IMR-90 (cell line): ENCODE results near the gene CACNA1D. TPM values are rescaled to one million over a fixed set of nuclear protein-coding genes. Genes with fewer than 3 reads are reported as not detected.

Source experiments
- ATAC-seq: fragments of 200-7000 bp; cut with Tn5 transposase; 2 replicates; pipeline ENCODE4 v1.9.1; 2020; ENCODE audit warnings: low read depth, mild to moderate bottlenecking, moderate library complexity
- BruUV-seq: library from RNA; stranded (reverse); fragments of 400-500 nt; replicated peaks from 2 replicates; lab custom pipeline; 2021; lab: Mats Ljungman, UMichigan
- CTCF ChIA-PET: fragments of 300-600 bp; formaldehyde crosslinking; extraction: SDS; loops from one replicate; lab custom pipeline; 2021; ENCODE audit warnings: antibody characterized with exemption; lab: Yijun Ruan, JAX
- POLR2A ChIA-PET: fragments of 300-600 bp; sonication (Branson Sonifier 250); formaldehyde crosslinking; loops from one replicate; lab custom pipeline; 2022; ENCODE audit warnings: antibody characterized with exemption; ENCODE audit not compliant: unreplicated experiment; lab: Charles Lee
- DNase-seq: peaks from one replicate; pipeline ENCODE4 v3.0.0; 2013
- H2AFZ ChIP-seq: replicated peaks from 2 replicates; pipeline ENCODE3; 2013; ENCODE audit warnings: low read length, mild to moderate bottlenecking; ENCODE audit not compliant: poor library complexity
- H2AK5ac ChIP-seq: 2 replicates; pipeline ENCODE4 v1.6.1; 2013; ENCODE audit warnings: low read depth, low read length, inconsistent platforms
- H2AK9ac ChIP-seq: replicated peaks from 2 replicates; pipeline ENCODE3; 2013; ENCODE audit warnings: mild to moderate bottlenecking, low read depth, low read length, moderate library complexity; ENCODE audit not compliant: poor library complexity
- H2BK120ac ChIP-seq: 2 replicates; pipeline ENCODE4 v1.6.1; 2013; ENCODE audit warnings: low read depth, low read length, inconsistent platforms
- H2BK15ac ChIP-seq: 3 replicates; pipeline ENCODE4 v1.6.1; 2013; ENCODE audit warnings: low read depth, low read length, inconsistent platforms
- H2BK20ac ChIP-seq: 2 replicates; pipeline ENCODE4 v1.6.1; 2013; ENCODE audit warnings: low read depth, mild to moderate bottlenecking, inconsistent platforms, low read length, moderate library complexity
- H2BK5ac ChIP-seq: 2 replicates; pipeline ENCODE4 v1.6.1; 2013; ENCODE audit warnings: mild to moderate bottlenecking, low read depth, low read length, inconsistent platforms; ENCODE audit not compliant: poor library complexity, severe bottlenecking
- H3K14ac ChIP-seq: replicated peaks from 2 replicates; pipeline ENCODE4 v1.6.1; 2013; ENCODE audit warnings: low read depth, low read length, inconsistent platforms
- H3K18ac ChIP-seq: 2 replicates; pipeline ENCODE4 v1.6.1; 2013; ENCODE audit warnings: low read depth, low read length, control low read depth
- H3K23ac ChIP-seq: 2 replicates; pipeline ENCODE4 v1.6.1; 2013; ENCODE audit warnings: low read depth, low read length, inconsistent platforms
- H3K27ac ChIP-seq: 2 replicates; pipeline ENCODE4 v1.5.1; 2013; ENCODE audit warnings: mild to moderate bottlenecking, control low read depth, low read length; ENCODE audit not compliant: insufficient read depth
- H3K27me3 ChIP-seq: 2 replicates; pipeline ENCODE4 v1.6.1; 2013; ENCODE audit warnings: low read length; ENCODE audit not compliant: control insufficient read depth, insufficient read depth
- H3K36me3 ChIP-seq: 2 replicates; pipeline ENCODE4 v1.6.1; 2013; ENCODE audit warnings: low read length, mixed read lengths; ENCODE audit not compliant: control insufficient read depth, insufficient read depth
- H3K4ac ChIP-seq: 2 replicates; pipeline ENCODE4 v1.6.1; 2013; ENCODE audit warnings: low read depth, low read length, inconsistent platforms
- H3K4me1 ChIP-seq: 2 replicates; pipeline ENCODE4 v1.6.1; 2013; ENCODE audit warnings: low read length, mixed read lengths; ENCODE audit not compliant: control insufficient read depth, insufficient read depth
- H3K4me2 ChIP-seq: 2 replicates; pipeline ENCODE4 v1.6.1; 2013; ENCODE audit warnings: low read depth, mild to moderate bottlenecking, control low read depth, low read length, moderate library complexity
- H3K4me3 ChIP-seq: 2 replicates; pipeline ENCODE4 v1.5.1; 2013; ENCODE audit warnings: low read depth, mild to moderate bottlenecking, control low read depth, low read length, moderate library complexity; ENCODE audit not compliant: insufficient read depth
- H3K56ac ChIP-seq: 2 replicates; pipeline ENCODE4 v1.6.1; 2013; ENCODE audit warnings: low read length, inconsistent platforms; ENCODE audit not compliant: insufficient read depth; ENCODE audit errors: extremely low read depth
- H3K79me1 ChIP-seq, 2 experiments: 2 replicates each; pipeline ENCODE4 v1.6.1; 2013; ENCODE audit warnings: low read length in 2 of 2, inconsistent platforms in 1 of 2, low read depth in 1 of 2
- H3K9ac ChIP-seq: 2 replicates; pipeline ENCODE4 v1.6.1; 2013; ENCODE audit warnings: low read depth, low read length, control low read depth
- H3K9me1 ChIP-seq: 2 replicates; pipeline ENCODE4 v1.6.1; 2013; ENCODE audit warnings: low read length, inconsistent platforms; ENCODE audit not compliant: insufficient read depth
- H3K9me3 ChIP-seq: 2 replicates; pipeline ENCODE4 v1.6.1; 2013; ENCODE audit warnings: low read length; ENCODE audit not compliant: control insufficient read depth, insufficient read depth
- H4K20me1 ChIP-seq: 2 replicates; pipeline ENCODE4 v1.6.1; 2013; ENCODE audit warnings: low read length, inconsistent platforms; ENCODE audit not compliant: insufficient read depth
- H4K5ac ChIP-seq: 2 replicates; pipeline ENCODE4 v1.6.1; 2013; ENCODE audit warnings: mild to moderate bottlenecking, low read depth, low read length, control low read depth
- H4K8ac ChIP-seq, 2 experiments: 2 replicates each; pipeline ENCODE4 v1.6.1; 2013; ENCODE audit warnings: low read depth in 2 of 2, low read length in 2 of 2, control low read depth in 1 of 2, inconsistent platforms in 1 of 2
- H4K91ac ChIP-seq: 2 replicates; pipeline ENCODE4 v1.6.1; 2013; ENCODE audit warnings: low read depth, low read length, inconsistent platforms; ENCODE audit not compliant: insufficient read depth
- BHLHE40 ChIP-seq: fragments of 150-350 bp; IDR thresholded peaks from 2 replicates; pipeline ENCODE4 v1.6.1; 2016; ENCODE audit warnings: mild to moderate bottlenecking, low read depth, low read length
- CEBPB ChIP-seq: IDR thresholded peaks from 2 replicates; pipeline ENCODE4 v1.6.1; 2012; ENCODE audit warnings: low read depth, low read length, improper control_type of control experiment
- CHD1 ChIP-seq: IDR thresholded peaks from 2 replicates; pipeline ENCODE4 v1.6.1; 2012; ENCODE audit warnings: low read depth, low read length, improper control_type of control experiment
- FOS ChIP-seq: fragments of 150-350 bp; IDR thresholded peaks from 2 replicates; pipeline ENCODE4 v1.6.1; 2016; ENCODE audit warnings: low read depth, low read length
- MAFK ChIP-seq: IDR thresholded peaks from 2 replicates; pipeline ENCODE4 v1.6.1; 2012; ENCODE audit warnings: low read depth, low read length, improper control_type of control experiment
- MAZ ChIP-seq: IDR thresholded peaks from 2 replicates; pipeline ENCODE4 v1.6.1; 2012; ENCODE audit warnings: low read depth, mild to moderate bottlenecking, low read length, improper control_type of control experiment, moderate library complexity, borderline replicate concordance
- MXI1 ChIP-seq: IDR thresholded peaks from 2 replicates; pipeline ENCODE4 v1.6.1; 2012; ENCODE audit warnings: low read depth, mild to moderate bottlenecking, low read length, moderate library complexity, borderline replicate concordance
- NFE2L2 ChIP-seq: fragments of 150-350 bp; IDR thresholded peaks from 2 replicates; pipeline ENCODE4 v1.6.1; 2016; ENCODE audit warnings: low read depth, mild to moderate bottlenecking, low read length
- POLR2A ChIP-seq: IDR thresholded peaks from 2 replicates; pipeline ENCODE4 v1.6.1; 2012; ENCODE audit warnings: mild to moderate bottlenecking, low read depth, low read length
- RAD21 ChIP-seq: IDR thresholded peaks from 2 replicates; pipeline ENCODE4 v1.6.1; 2012; ENCODE audit warnings: low read length, improper control_type of control experiment
- RCOR1 ChIP-seq: IDR thresholded peaks from 2 replicates; pipeline ENCODE4 v1.6.1; 2012; ENCODE audit warnings: mild to moderate bottlenecking, low read length, improper control_type of control experiment; ENCODE audit not compliant: insufficient replicate concordance
- RFX5 ChIP-seq: IDR thresholded peaks from 2 replicates; pipeline ENCODE4 v1.8.0; 2012; ENCODE audit warnings: low read depth, mild to moderate bottlenecking, low read length, moderate library complexity
- SMC3 ChIP-seq: fragments of 150-350 bp; IDR thresholded peaks from 2 replicates; pipeline ENCODE4 v1.6.1; 2016; ENCODE audit warnings: low read depth, mild to moderate bottlenecking, antibody characterized with exemption, low read length, moderate library complexity
- WGBS, 2 experiments: methylation state at CpG; one replicate each; pipeline versions ENCODE4 v1.1.5 to v1.1.7; 2013; ENCODE audit warnings: missing lambda C conversion rate in 2 of 2; ENCODE audit not compliant: insufficient read length in 1 of 2; ENCODE audit errors: extremely low coverage in 2 of 2; 5-methylcytosine and 5-hydroxymethylcytosine counted together
- dilution Hi-C: fragments of 300-500 bp; cut with HindIII; formaldehyde crosslinking; loops from one replicate; pipeline ENCODE4 v1.14.3; 2018; ENCODE audit warnings: low sequenced_read_pairs; ENCODE audit not compliant: unreplicated experiment
- in situ Hi-C: fragments of 300-500 bp; cut with MboI; formaldehyde crosslinking; loops from 3 replicates; pipeline ENCODE4 v1.14.3; 2019; ENCODE audit warnings: low sequenced_read_pairs, inconsistent platforms, mixed read lengths
- intact Hi-C: fragments of 100-400 bp; cut with micrococcal nuclease; formaldehyde crosslinking; loops from 2 replicates; pipeline ENCODE4 v1.10.0; 2022
- polyA plus RNA-seq, 3 experiments: library from polyadenylated mRNA; depleted of rRNA; stranded (reverse); fragments of >200 nt; gene quantifications; 2 replicates each; pipeline ENCODE4 v1.2.3, GENCODE V29; 2012; ENCODE audit warnings: low replicate concordance in 1 of 3
- total RNA-seq: library from RNA; depleted of rRNA; stranded (reverse); fragments of >200 nt; gene quantifications from 2 replicates; pipeline ENCODE4 v1.2.3, GENCODE V29; 2012
- TF ChIP-seq, protein P1 (sequence below): conservative IDR thresholded peaks from 2 replicates; pipeline ENCODE4 v1.5.1; 2012; ENCODE audit warnings: mild to moderate bottlenecking, low read depth, low read length, improper control_type of control experiment
- TF ChIP-seq, protein P2 (sequence below): fragments of 150-350 bp; IDR thresholded peaks from 2 replicates; pipeline ENCODE4 v1.6.1; 2016; ENCODE audit warnings: low read depth, mild to moderate bottlenecking, low read length, moderate library complexity, borderline replicate concordance
- TF ChIP-seq, protein P3 (sequence below): fragments of 150-350 bp; IDR thresholded peaks from 2 replicates; pipeline ENCODE4 v1.6.1; 2017; ENCODE audit warnings: mild to moderate bottlenecking, antibody characterized with exemption, low read length, low read depth

CACNA1D gene
- total and polyA plus RNA-seq, 2 of the 4 experiments (the other 2 are of a cell fraction), result 0.07 TPM; not detected in 1

DNA sequence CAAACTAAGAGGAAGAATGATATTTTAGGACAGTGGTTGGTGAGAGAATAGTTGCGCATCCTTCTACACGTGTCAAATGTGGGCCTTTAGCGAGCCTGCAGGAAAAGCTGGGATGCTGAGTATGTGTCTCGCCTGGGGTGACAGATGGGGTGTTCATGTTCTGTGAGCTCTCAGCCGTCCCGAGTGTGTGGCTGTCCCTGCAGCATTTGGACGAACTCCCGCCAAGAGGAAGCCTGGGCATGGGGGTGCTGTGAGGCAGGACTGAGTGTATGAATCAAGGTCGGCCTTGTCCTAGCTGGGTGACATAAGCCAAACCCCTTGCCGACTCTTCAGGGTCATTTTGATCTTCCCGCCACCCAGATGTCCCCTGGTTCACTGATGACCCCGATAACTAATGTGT is 94.8 kb downstream of the CACNA1D start:
- Histone ChIP-seq H2BK20ac (no peak overlapping the region), H3K9ac (no peak overlapping the region), H3K4me2 (no peak overlapping the region), H3K56ac (no peak overlapping the region), H3K36me3 (no peaks in the 10 kb centered on the region), H3K9me3 (no peaks in the 10 kb centered on the region), H3K27ac (no peak overlapping the region), H3K79me1 (no peaks in the 10 kb centered on the region), H3K9me1 (no peaks in the 10 kb centered on the region), H3K14ac (no peak overlapping the region), H2AK5ac (no peak overlapping the region), H2BK15ac (no peak overlapping the region), H4K20me1 (no peaks in the 10 kb centered on the region), H4K5ac (no peak overlapping the region), H2BK5ac (no peak overlapping the region), H3K4ac (no peak overlapping the region), H2AFZ (no peak overlapping the region), H2BK120ac (no peak overlapping the region), H4K8ac (no peak overlapping the region), H3K4me3 (no peak overlapping the region), H3K27me3 (no peaks in the 10 kb centered on the region), H3K23ac (no peak overlapping the region), H4K91ac (no peak overlapping the region), H3K18ac (no peak overlapping the region), H2AK9ac (no peak overlapping the region), H3K4me1 (no peaks in the 10 kb centered on the region)
- ATAC-seq (no peak), DNase-seq (no peak)
- CTCF ChIA-PET, result interaction anchor here (0.6 kb wide), 1 partner anchor 102 kb away, joined by 3 read pairs; no protein-coding TSS in a partner anchor
- dilution Hi-C loops (no loop called here), in situ Hi-C loops (no loop called here), intact Hi-C loops (no loop called here)
- BruUV-seq, result no TSS peak
- TF ChIP-seq, protein P1, sequence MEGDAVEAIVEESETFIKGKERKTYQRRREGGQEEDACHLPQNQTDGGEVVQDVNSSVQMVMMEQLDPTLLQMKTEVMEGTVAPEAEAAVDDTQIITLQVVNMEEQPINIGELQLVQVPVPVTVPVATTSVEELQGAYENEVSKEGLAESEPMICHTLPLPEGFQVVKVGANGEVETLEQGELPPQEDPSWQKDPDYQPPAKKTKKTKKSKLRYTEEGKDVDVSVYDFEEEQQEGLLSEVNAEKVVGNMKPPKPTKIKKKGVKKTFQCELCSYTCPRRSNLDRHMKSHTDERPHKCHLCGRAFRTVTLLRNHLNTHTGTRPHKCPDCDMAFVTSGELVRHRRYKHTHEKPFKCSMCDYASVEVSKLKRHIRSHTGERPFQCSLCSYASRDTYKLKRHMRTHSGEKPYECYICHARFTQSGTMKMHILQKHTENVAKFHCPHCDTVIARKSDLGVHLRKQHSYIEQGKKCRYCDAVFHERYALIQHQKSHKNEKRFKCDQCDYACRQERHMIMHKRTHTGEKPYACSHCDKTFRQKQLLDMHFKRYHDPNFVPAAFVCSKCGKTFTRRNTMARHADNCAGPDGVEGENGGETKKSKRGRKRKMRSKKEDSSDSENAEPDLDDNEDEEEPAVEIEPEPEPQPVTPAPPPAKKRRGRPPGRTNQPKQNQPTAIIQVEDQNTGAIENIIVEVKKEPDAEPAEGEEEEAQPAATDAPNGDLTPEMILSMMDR, result no peak
- TF ChIP-seq RAD21 (no peak), SMC3 (no peak), CHD1 (no peak), RFX5 (no peak), CEBPB (no peak), MAFK (no peak), POLR2A (no peak), FOS (no peak), RCOR1 (no peak), BHLHE40 (no peak), MXI1 (no peak), MAZ (no peak), NFE2L2 (no peak)
- TF ChIP-seq, protein P2, sequence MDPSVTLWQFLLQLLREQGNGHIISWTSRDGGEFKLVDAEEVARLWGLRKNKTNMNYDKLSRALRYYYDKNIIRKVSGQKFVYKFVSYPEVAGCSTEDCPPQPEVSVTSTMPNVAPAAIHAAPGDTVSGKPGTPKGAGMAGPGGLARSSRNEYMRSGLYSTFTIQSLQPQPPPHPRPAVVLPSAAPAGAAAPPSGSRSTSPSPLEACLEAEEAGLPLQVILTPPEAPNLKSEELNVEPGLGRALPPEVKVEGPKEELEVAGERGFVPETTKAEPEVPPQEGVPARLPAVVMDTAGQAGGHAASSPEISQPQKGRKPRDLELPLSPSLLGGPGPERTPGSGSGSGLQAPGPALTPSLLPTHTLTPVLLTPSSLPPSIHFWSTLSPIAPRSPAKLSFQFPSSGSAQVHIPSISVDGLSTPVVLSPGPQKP, result no peak
- TF ChIP-seq, protein P3, sequence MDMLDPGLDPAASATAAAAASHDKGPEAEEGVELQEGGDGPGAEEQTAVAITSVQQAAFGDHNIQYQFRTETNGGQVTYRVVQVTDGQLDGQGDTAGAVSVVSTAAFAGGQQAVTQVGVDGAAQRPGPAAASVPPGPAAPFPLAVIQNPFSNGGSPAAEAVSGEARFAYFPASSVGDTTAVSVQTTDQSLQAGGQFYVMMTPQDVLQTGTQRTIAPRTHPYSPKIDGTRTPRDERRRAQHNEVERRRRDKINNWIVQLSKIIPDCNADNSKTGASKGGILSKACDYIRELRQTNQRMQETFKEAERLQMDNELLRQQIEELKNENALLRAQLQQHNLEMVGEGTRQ, result no peak
- POLR2A ChIA-PET, result no interaction called here
- 74% methylated on average over 3 of the region's 12 CpGs; no CpG with 5 or more reads in 1 of the 2 experiments for WGBS, 2 experiments
